K562 (cell line): ENCODE results near the gene HSD11B1. TPM values are rescaled to one million over a fixed set of nuclear protein-coding genes. Genes with fewer than 3 reads are reported as not detected.

Experiments
- ATAC-seq: fragments of 200-7000 bp; cut with Tn5 transposase; 3 replicates; pipeline ENCODE4 v1.9.1; 2020; ENCODE audit warnings: moderate library complexity
- BruUV-seq: library from RNA; stranded (reverse); fragments of 400-500 nt; replicated peaks from 2 replicates; lab custom pipeline; 2021; lab: Mats Ljungman, UMichigan
- CTCF ChIA-PET: fragments of 300-600 bp; formaldehyde crosslinking; extraction: SDS; loops from one replicate; lab custom pipeline; 2021; ENCODE audit warnings: low intra/inter-chr PET ratio; lab: Yijun Ruan, JAX
- POLR2A ChIA-PET: fragments of 300-600, 350-650 bp; sonication (Branson Sonifier 250); formaldehyde crosslinking; extraction: SDS; loops from one replicate; lab custom pipeline; 2021; ENCODE audit warnings: antibody characterized with exemption, inconsistent platforms; lab: Yijun Ruan, JAX
- DNase-seq, 4 experiments: peaks; one replicate each; pipeline versions ENCODE4 v3.0.0 to v3.0.0-alpha.2; 2011 to 2018; ENCODE audit warnings: low spot score in 3 of 4, mixed read lengths in 3 of 4; ENCODE audit errors: extremely low read depth in 1 of 4
- FAIRE-seq: peaks from 2 replicates; lab custom pipeline; 2011; peaks lifted over from hg19 to GRCh38; lab: Jason Lieb, UNC
- H2AFZ ChIP-seq: 2 replicates; pipeline ENCODE4 v1.6.0; 2011; ENCODE audit warnings: low read depth, low read length, control low read depth, inconsistent platforms
- H3K27ac ChIP-seq: fragments of 200-600 bp; 3 replicates; pipeline ENCODE4 v1.8.0; 2011; ENCODE audit warnings: low read depth, mild to moderate bottlenecking, control low read depth, inconsistent platforms, low read length, moderate library complexity, mixed read lengths; ENCODE audit errors: extremely low read depth
- H3K27me3 ChIP-seq, 2 experiments: fragments of 300-600 bp in 1 of 2; 2 replicates in 1 of 2; 3 replicates in 1 of 2; pipeline versions ENCODE4 v1.6.0 to v1.8.0; 2011; ENCODE audit warnings: inconsistent platforms in 2 of 2, low read length in 2 of 2, mild to moderate bottlenecking in 1 of 2, mixed read lengths in 1 of 2, moderate library complexity in 1 of 2; ENCODE audit not compliant: control insufficient read depth in 2 of 2, insufficient read depth in 2 of 2
- H3K36me3 ChIP-seq: fragments of 300-600 bp; 3 replicates; pipeline ENCODE4 v1.8.0; 2011; ENCODE audit warnings: mild to moderate bottlenecking, low read length, inconsistent platforms; ENCODE audit not compliant: control insufficient read depth, insufficient read depth
- H3K4me1 ChIP-seq, 2 experiments: fragments of 200-600 bp in 1 of 2; replicated peaks in 1 of 2; 2 replicates in 1 of 2; 3 replicates in 1 of 2; pipeline versions ENCODE4 v1.5.1 to v1.8.0; 2011; ENCODE audit warnings: inconsistent platforms in 2 of 2, low read length in 2 of 2, mild to moderate bottlenecking in 1 of 2, mixed read lengths in 1 of 2, moderate library complexity in 1 of 2; ENCODE audit not compliant: control insufficient read depth in 2 of 2, insufficient read depth in 2 of 2
- H3K4me2 ChIP-seq: 2 replicates; pipeline ENCODE4 v1.6.1; 2011; ENCODE audit warnings: low read length, control low read depth, inconsistent platforms, mixed read lengths; ENCODE audit not compliant: insufficient read depth
- H3K4me3 ChIP-seq: fragments of 200-600 bp; sonication (generic), shearing (Covaris generic); 2 replicates; pipeline ENCODE4 v1.5.1; 2016; ENCODE audit warnings: control low read depth, inconsistent platforms
- H3K79me2 ChIP-seq: fragments of 200-600 bp; 3 replicates; pipeline ENCODE4 v1.8.0; 2011; ENCODE audit warnings: low read length, inconsistent platforms; ENCODE audit not compliant: control insufficient read depth, insufficient read depth
- H3K9ac ChIP-seq, 2 experiments: 2 replicates each; pipeline versions ENCODE4 v1.6.0 to v1.6.1; 2011; ENCODE audit warnings: low read depth in 2 of 2, low read length in 2 of 2, control low read depth in 1 of 2, inconsistent platforms in 1 of 2, mild to moderate bottlenecking in 1 of 2, mixed read lengths in 1 of 2; ENCODE audit not compliant: insufficient read depth in 1 of 2
- H3K9me1 ChIP-seq: one replicate; pipeline ENCODE4 v1.6.0; 2011; ENCODE audit warnings: inconsistent platforms, mild to moderate bottlenecking, low read length, moderate library complexity; ENCODE audit not compliant: control insufficient read depth, insufficient read depth
- H3K9me3 ChIP-seq: replicated peaks from 2 replicates; pipeline ENCODE4 v1.5.1; 2011; ENCODE audit warnings: low read depth, low read length, inconsistent platforms; ENCODE audit not compliant: control insufficient read depth, insufficient read depth
- H4K20me1 ChIP-seq: replicated peaks from 2 replicates; pipeline ENCODE4 v1.6.1; 2011; ENCODE audit warnings: low read length, inconsistent platforms, mixed read lengths; ENCODE audit not compliant: control insufficient read depth, insufficient read depth
- ELF4 ChIP-seq: fragments of 450-650 bp; formaldehyde crosslinking; IDR thresholded peaks from 2 replicates; pipeline ENCODE4 v1.4.0; 2022; ENCODE audit warnings: missing genetic modification characterization
- GTF2B ChIP-seq: IDR thresholded peaks from 2 replicates; pipeline ENCODE4 v1.6.1; 2011; ENCODE audit not compliant: insufficient read length; ENCODE audit errors: extremely low read depth
- HNRNPK ChIP-seq: fragments of 200-400 bp; formaldehyde crosslinking; IDR thresholded peaks from one replicate; pipeline ENCODE4 v1.6.1; 2018; ENCODE audit warnings: mild to moderate bottlenecking, low read depth, low read length; ENCODE audit not compliant: poor library complexity, severe bottlenecking
- JUNB ChIP-seq: fragments of 450-650 bp; formaldehyde crosslinking; conservative IDR thresholded peaks from 2 replicates; pipeline ENCODE4 v1.4.0; 2020; ENCODE audit warnings: mild to moderate bottlenecking
- NR1H2 ChIP-seq: sonication (generic); formaldehyde crosslinking; IDR thresholded peaks from 2 replicates; pipeline ENCODE4 v1.4.0; 2020; ENCODE audit warnings: mild to moderate bottlenecking, missing genetic modification reagents
- SMARCC2 ChIP-seq: fragments of 450-650 bp; IDR thresholded peaks from 2 replicates; pipeline ENCODE4 v1.6.1; 2017; ENCODE audit warnings: antibody characterized with exemption, moderate library complexity, mild to moderate bottlenecking, low read depth
- SUPT5H ChIP-seq: fragments of 450-650 bp; IDR thresholded peaks from 2 replicates; pipeline ENCODE4 v1.6.1; 2016
- ZBTB11 ChIP-seq, 3 experiments: fragments of 200-800 bp in 1 of 3; fragments of 250-450 bp in 1 of 3; fragments of 450-650 bp in 1 of 3; sonication (Bioruptor Pico) in 1 of 3; sonication (Bioruptor generic) in 1 of 3; formaldehyde crosslinking in 1 of 3; IDR thresholded peaks; 2 replicates each; pipeline versions ENCODE4 v1.6.1 to v1.8.0; 2016 to 2022; ENCODE audit warnings: mild to moderate bottlenecking in 2 of 3, missing genetic modification characterization in 2 of 3, missing compliant biosample characterization in 1 of 3, moderate library complexity in 1 of 3
- ZNF12 ChIP-seq: sonication (generic); formaldehyde crosslinking; IDR thresholded peaks from 2 replicates; pipeline ENCODE4 v1.4.0; 2020; ENCODE audit warnings: mild to moderate bottlenecking, missing genetic modification reagents
- ZNF184 ChIP-seq: sonication (generic); formaldehyde crosslinking; IDR thresholded peaks from 2 replicates; pipeline ENCODE4 v1.5.0; 2020; ENCODE audit warnings: missing genetic modification reagents
- ZNF444 ChIP-seq: fragments of 250-450 bp; sonication (Bioruptor Pico); IDR thresholded peaks from 2 replicates; pipeline ENCODE4 v1.4.0; 2020; ENCODE audit warnings: mild to moderate bottlenecking, moderate library complexity
- WGBS: fragments of 100-300 bp; shearing (Covaris generic); methylation state at CpG from one replicate; pipeline ENCODE4 v1.1.6; 2016; ENCODE audit warnings: low coverage, mixed read lengths; ENCODE audit not compliant: insufficient coverage; ENCODE audit errors: missing lambda C conversion rate; 5-methylcytosine and 5-hydroxymethylcytosine counted together
- in situ Hi-C: fragments of 300-500 bp; cut with MboI; formaldehyde crosslinking; loops from 4 replicates; pipeline ENCODE4 v1.15.0; 2018; ENCODE audit warnings: inconsistent platforms, mixed read lengths
- intact Hi-C: fragments of 100-400 bp; cut with micrococcal nuclease; formaldehyde crosslinking; loops from 2 replicates; pipeline ENCODE4 v1.14.2; 2022
- polyA plus RNA-seq, 8 experiments: library from polyadenylated mRNA; depleted of rRNA in 4 of 8; stranded (reverse) in 5 of 8; unstranded in 3 of 8; fragments of >200 nt; fragmentation: Nextera tagmentation in 2 of 8; fragmentation: Illumina TruSeq in 1 of 8; extraction: Ambion mirVana in 2 of 8; extraction: Trizol in 1 of 8; gene quantifications; 2 replicates each; pipeline versions ENCODE4 v1.2.1 to v1.2.3, GENCODE V29; 2011 to 2014; ENCODE audit warnings: inconsistent platforms in 1 of 8, missing spikeins in 1 of 8
- total RNA-seq, 7 experiments: library from RNA; depleted of rRNA in 6 of 7; stranded (reverse); fragments of >200 nt in 6 of 7; fragmentation: Illumina TruSeq in 2 of 7; extraction: Trizol in 2 of 7; gene quantifications; 2 replicates each; pipeline versions ENCODE4 v1.2.1 to v1.2.3, GENCODE V29; 2011 to 2021; ENCODE audit warnings: low replicate concordance in 1 of 7
- TF ChIP-seq, protein P1 (sequence below), 2 experiments: fragments of 450-650 bp in 1 of 2; IDR thresholded peaks; 2 replicates each; pipeline ENCODE4 v1.6.1; 2011 to 2017; ENCODE audit warnings: low read depth in 2 of 2, antibody characterized with exemption in 1 of 2, borderline replicate concordance in 1 of 2, low read length in 1 of 2, mild to moderate bottlenecking in 1 of 2, mixed read lengths in 1 of 2; ENCODE audit not compliant: control insufficient read depth in 1 of 2

The HSD11B1 gene
- total and polyA plus RNA-seq, 9 of the 15 experiments (the other 6 are each of a cell fraction or from before 2014, with no cell fraction given): 0.04 to 0.16 TPM; not detected in 7

DNA sequence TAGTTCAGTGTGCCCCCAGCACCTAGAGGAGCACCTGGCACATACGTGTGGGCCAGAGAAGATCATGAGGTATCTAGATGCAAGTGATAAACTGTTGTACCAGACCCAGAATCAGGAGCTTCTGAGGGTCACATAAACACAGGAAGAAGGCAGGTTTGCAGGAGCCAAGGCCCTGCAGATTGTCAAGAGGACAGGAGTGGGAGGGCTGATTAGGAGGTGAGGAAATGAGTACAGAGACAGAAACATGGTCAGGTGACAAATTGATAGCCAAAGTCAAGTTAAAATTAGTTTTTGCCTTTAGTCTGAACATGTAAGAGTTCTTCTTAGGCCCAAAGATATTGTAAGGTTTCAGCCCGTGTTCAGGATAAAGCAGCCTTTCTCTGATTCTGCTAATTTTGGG, 37.2 kb downstream of the HSD11B1 start (continued):
- no peak for TF ChIP-seq ZBTB11 (CRISPR knock-in tag; IDR thresholded peaks at IDR 0.05)
- TF ChIP-seq ZNF12: no peak
- TF ChIP-seq ELF4 (CRISPR knock-in tag): no peak
- TF ChIP-seq ZNF184 (CRISPR knock-in tag): no peak
- no peak for TF ChIP-seq JUNB (CRISPR knock-in tag)

DNA sequence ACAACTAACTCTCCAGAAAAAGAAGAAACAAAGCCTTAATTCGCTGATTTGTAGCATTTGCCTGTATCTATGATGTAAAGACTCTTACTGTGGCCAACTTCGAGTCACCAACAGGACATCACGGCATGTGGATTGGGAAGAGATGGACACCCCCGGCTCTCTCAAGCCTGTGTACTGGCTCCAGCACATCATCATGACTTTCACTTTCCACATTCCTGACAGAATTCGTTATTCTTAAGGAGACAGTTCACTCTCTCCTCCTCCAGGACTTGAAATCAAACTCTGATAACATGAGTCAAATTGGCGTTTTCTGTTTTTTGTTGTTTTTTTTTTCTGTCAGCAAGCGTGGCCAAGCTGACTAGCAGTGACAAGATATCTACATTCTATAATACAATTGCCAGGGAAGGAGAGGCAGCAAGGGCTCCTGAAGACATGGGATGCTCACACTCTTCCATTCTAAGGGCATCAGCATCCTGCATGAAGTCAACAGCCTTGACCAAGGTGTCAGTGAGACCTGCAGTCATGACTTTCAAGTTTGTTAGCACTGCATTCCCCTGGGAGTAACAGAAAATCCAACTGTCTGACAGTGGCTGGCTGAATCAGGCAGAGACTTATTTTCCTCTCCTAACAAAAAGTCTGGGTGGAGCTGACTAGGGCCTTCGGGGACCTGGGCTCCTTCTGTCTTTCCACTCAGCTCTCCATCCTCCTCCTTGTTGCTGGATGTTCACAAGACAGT, 37.9 kb downstream of the HSD11B1 start:
- Histone ChIP-seq H3K9me3 (no peaks in the 10 kb centered on the region), H3K4me2 (no peak overlapping the region), H2AFZ (no peak overlapping the region), H4K20me1 (no peaks in the 10 kb centered on the region), H3K27me3 (peaks cover 10 to 28% of the 10 kb centered on the region in 2 experiments), H3K27ac (no peak overlapping the region), H3K4me1 (peaks cover 3 to 5% of the 10 kb centered on the region in 2 experiments; a peak in 4 of 5 replicates), H3K79me2 (no peaks in the 10 kb centered on the region), H3K9me1 (no peaks in the 10 kb centered on the region), H3K36me3 (no peaks in the 10 kb centered on the region), H3K4me3 (no peak overlapping the region), H3K9ac (no peak overlapping the region)
- DNase-seq (no peak), FAIRE-seq (no peak), ATAC-seq (no peak; the same call in 2 of the 3 replicates)
- no TSS peak for BruUV-seq
- ChIA-PET POLR2A (interaction anchor here (1.1 kb wide), 1 partner anchor 173 kb away, joined by 4 read pairs; no protein-coding TSS in a partner anchor), CTCF (interaction anchor here (0.6 to 1.1 kb wide), 2 partner anchors 67 to 166 kb away, joined by 3 read pairs; partner anchors contain the start of gene G0S2)
- in situ Hi-C loops: no loop called here
- WGBS: 0% methylated on average over 8 of the region's 8 CpGs
- intact Hi-C loops: loop anchor here (10.0 kb wide), 1 partner anchor 138 kb away; no protein-coding TSS in a partner anchor
- TF ChIP-seq HNRNPK (no peak), ZNF444 (CRISPR knock-in tag) (no peak), SUPT5H (no peak), GTF2B (no peak), NR1H2 (CRISPR knock-in tag) (no peak), SMARCC2 (no peak)
- TF ChIP-seq, protein P1, sequence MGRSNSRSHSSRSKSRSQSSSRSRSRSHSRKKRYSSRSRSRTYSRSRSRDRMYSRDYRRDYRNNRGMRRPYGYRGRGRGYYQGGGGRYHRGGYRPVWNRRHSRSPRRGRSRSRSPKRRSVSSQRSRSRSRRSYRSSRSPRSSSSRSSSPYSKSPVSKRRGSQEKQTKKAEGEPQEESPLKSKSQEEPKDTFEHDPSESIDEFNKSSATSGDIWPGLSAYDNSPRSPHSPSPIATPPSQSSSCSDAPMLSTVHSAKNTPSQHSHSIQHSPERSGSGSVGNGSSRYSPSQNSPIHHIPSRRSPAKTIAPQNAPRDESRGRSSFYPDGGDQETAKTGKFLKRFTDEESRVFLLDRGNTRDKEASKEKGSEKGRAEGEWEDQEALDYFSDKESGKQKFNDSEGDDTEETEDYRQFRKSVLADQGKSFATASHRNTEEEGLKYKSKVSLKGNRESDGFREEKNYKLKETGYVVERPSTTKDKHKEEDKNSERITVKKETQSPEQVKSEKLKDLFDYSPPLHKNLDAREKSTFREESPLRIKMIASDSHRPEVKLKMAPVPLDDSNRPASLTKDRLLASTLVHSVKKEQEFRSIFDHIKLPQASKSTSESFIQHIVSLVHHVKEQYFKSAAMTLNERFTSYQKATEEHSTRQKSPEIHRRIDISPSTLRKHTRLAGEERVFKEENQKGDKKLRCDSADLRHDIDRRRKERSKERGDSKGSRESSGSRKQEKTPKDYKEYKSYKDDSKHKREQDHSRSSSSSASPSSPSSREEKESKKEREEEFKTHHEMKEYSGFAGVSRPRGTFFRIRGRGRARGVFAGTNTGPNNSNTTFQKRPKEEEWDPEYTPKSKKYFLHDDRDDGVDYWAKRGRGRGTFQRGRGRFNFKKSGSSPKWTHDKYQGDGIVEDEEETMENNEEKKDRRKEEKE (IDR thresholded peaks at IDR 0.05; ENCODE audit: borderline replicate concordance in 1 of 2, control insufficient read depth in 1 of 2, low read depth in 2 of 2, low read length in 1 of 2): no peak
